Measurements from ENCODE around the gene TOB1.

TOB1 gene

GRCh38 chr17:50866261-50866949 is at the start of gene TOB1:
TSS of gene TOB1 (minus strand) at chr17:50866354. CDS start at chr17:50864017, 2,337 bp downstream.
- peak; percentile 95 to 97 for DNase-seq (ENCODE audit: low read depth in 1 of 2, low spot score in 1 of 2)

GRCh38 chr17:50914505-50915063 is 48.4 kb upstream of the TOB1 start:
- DNase-seq (ENCODE audit: low read depth in 1 of 2, low spot score in 1 of 2) = no peak

GRCh38 chr17:50913120-50913519 is 47.0 kb upstream of the TOB1 start:
- DNase-seq (ENCODE audit: low read depth in 1 of 2, low spot score in 1 of 2) = no peak

- DNase-seq (ENCODE audit: low read depth in 1 of 2, low spot score in 1 of 2) = no peak
Observed at GRCh38 chr17:50911890-50912289, 45.7 kb upstream of the TOB1 start.

- no peak for DNase-seq (ENCODE audit: low read depth in 1 of 2, low spot score in 1 of 2)
Observed at GRCh38 chr17:50911450-50911849, 45.3 kb upstream of the TOB1 start.

GRCh38 chr17:50909765-50910605 is 43.8 kb upstream of the TOB1 start:
- DNase-seq (ENCODE audit: low read depth in 1 of 2, low spot score in 1 of 2) = peak; percentile 34 to 43

GRCh38 chr17:50908860-50909764 is 43.0 kb upstream of the TOB1 start:
- peak in 1 of 2 donors; percentile 33 for DNase-seq (ENCODE audit: low read depth in 1 of 2, low spot score in 1 of 2)

- no peak for DNase-seq (ENCODE audit: low read depth in 1 of 2, low spot score in 1 of 2)
Observed at GRCh38 chr17:50908140-50908859, 42.1 kb upstream of the TOB1 start.

- no peak for DNase-seq (ENCODE audit: low read depth in 1 of 2, low spot score in 1 of 2)
Observed at GRCh38 chr17:50906443-50906842, 40.3 kb upstream of the TOB1 start.

GRCh38 chr17:50905460-50905803 is 39.3 kb upstream of the TOB1 start:
- DNase-seq (ENCODE audit: low read depth in 1 of 2, low spot score in 1 of 2) = no peak

GRCh38 chr17:50904518-50905459 is 38.6 kb upstream of the TOB1 start:
- DNase-seq (ENCODE audit: low read depth in 1 of 2, low spot score in 1 of 2) = no peak

GRCh38 chr17:50903604-50904517 is 37.7 kb upstream of the TOB1 start:
- no peak for DNase-seq (ENCODE audit: low read depth in 1 of 2, low spot score in 1 of 2)

GRCh38 chr17:50902372-50903353 is 36.5 kb upstream of the TOB1 start:
- no peak for DNase-seq (ENCODE audit: low read depth in 1 of 2, low spot score in 1 of 2)

GRCh38 chr17:50900383-50900892 is 34.3 kb upstream of the TOB1 start:
- no peak for DNase-seq (ENCODE audit: low read depth in 1 of 2, low spot score in 1 of 2)

- DNase-seq (ENCODE audit: low read depth in 1 of 2, low spot score in 1 of 2) = no peak
Observed at GRCh38 chr17:50899559-50900319, 33.6 kb upstream of the TOB1 start.

- DNase-seq (ENCODE audit: low read depth in 1 of 2, low spot score in 1 of 2) = no peak
Observed at GRCh38 chr17:50899005-50899460, 32.9 kb upstream of the TOB1 start.

All from stimulated activated CD4-positive, alpha-beta T cell treated with anti-CD3 and anti-CD28 coated beads, Interleukin-15, amount 100 ng/mL, for 1 hour (primary cell).